Astrocyte (in vitro differentiated cells and primary cell): ENCODE data around the gene FASTKD1. TPM values are rescaled to one million over a fixed set of nuclear protein-coding genes. Genes with fewer than 3 reads are reported as not detected.
"Not testable (repeated sequence)": the region's sequence is repeated elsewhere in the genome, so short reads cannot be mapped to it uniquely, and the experiment has no call there.

Experiments
- DNase-seq: peaks from one replicate; pipeline ENCODE4 v3.0.0-alpha.2; 2010; ENCODE audit warnings: low read depth
- FAIRE-seq: peaks from 2 replicates; lab custom pipeline; 2011; peaks lifted over from hg19 to GRCh38; lab: Jason Lieb, UNC
- H2AFZ ChIP-seq: 2 replicates; pipeline ENCODE4 v1.6.0; 2012; ENCODE audit warnings: low read depth, low read length, inconsistent platforms
- H3K27ac ChIP-seq: 2 replicates; pipeline ENCODE4 v1.5.1; 2011; ENCODE audit warnings: low read depth, low read length, inconsistent platforms
- H3K27me3 ChIP-seq: 2 replicates; pipeline ENCODE4 v1.6.0; 2011; ENCODE audit warnings: low read length, inconsistent platforms; ENCODE audit not compliant: insufficient read depth
- H3K36me3 ChIP-seq: 2 replicates; pipeline ENCODE4 v1.5.1; 2011; ENCODE audit warnings: low read length, inconsistent platforms; ENCODE audit not compliant: insufficient read depth
- H3K4me1 ChIP-seq: 2 replicates; pipeline ENCODE4 v1.5.1; 2011; ENCODE audit warnings: low read length, inconsistent platforms; ENCODE audit not compliant: insufficient read depth
- H3K4me2 ChIP-seq: 2 replicates; pipeline ENCODE4 v1.6.0; 2012; ENCODE audit warnings: low read length, inconsistent platforms
- H3K4me3 ChIP-seq: 2 replicates; pipeline ENCODE4 v1.5.1; 2011; ENCODE audit warnings: low read depth, mild to moderate bottlenecking, low read length, inconsistent platforms; ENCODE audit not compliant: insufficient read depth
- H3K79me2 ChIP-seq: 2 replicates; pipeline ENCODE4 v1.6.0; 2012; ENCODE audit warnings: mild to moderate bottlenecking, low read length, inconsistent platforms; ENCODE audit not compliant: insufficient read depth
- H3K9ac ChIP-seq: 2 replicates; pipeline ENCODE4 v1.6.0; 2012; ENCODE audit warnings: mild to moderate bottlenecking, low read length, inconsistent platforms
- H3K9me3 ChIP-seq: 2 replicates; pipeline ENCODE4 v1.5.1; 2012; ENCODE audit warnings: low read depth, mild to moderate bottlenecking, low read length, inconsistent platforms; ENCODE audit not compliant: insufficient read depth
- H4K20me1 ChIP-seq: 2 replicates; pipeline ENCODE4 v1.6.0; 2012; ENCODE audit warnings: low read length, inconsistent platforms; ENCODE audit not compliant: insufficient read depth
- H3K27ac Mint-ChIP-seq: one replicate; pipeline ENCODE4 v1.8.0; 2021; ENCODE audit warnings: mild to moderate bottlenecking, mixed read lengths; ENCODE audit not compliant: unreplicated experiment
- H3K27me3 Mint-ChIP-seq: one replicate; pipeline ENCODE4 v1.8.0; 2021; ENCODE audit warnings: low read depth, mixed read lengths; ENCODE audit not compliant: unreplicated experiment
- H3K36me3 Mint-ChIP-seq: one replicate; pipeline ENCODE4 v1.8.0; 2021; ENCODE audit warnings: low read depth, mixed read lengths; ENCODE audit not compliant: unreplicated experiment
- H3K4me1 Mint-ChIP-seq: one replicate; pipeline ENCODE4 v1.8.0; 2021; ENCODE audit warnings: low read depth, mixed read lengths; ENCODE audit not compliant: unreplicated experiment
- H3K4me3 Mint-ChIP-seq: one replicate; pipeline ENCODE4 v1.8.0; 2021; ENCODE audit warnings: mild to moderate bottlenecking, moderate library complexity, mixed read lengths; ENCODE audit not compliant: unreplicated experiment
- H3K9me3 Mint-ChIP-seq: one replicate; pipeline ENCODE4 v1.8.0; 2021; ENCODE audit warnings: mild to moderate bottlenecking, mixed read lengths; ENCODE audit not compliant: unreplicated experiment
- EZH2 ChIP-seq: IDR thresholded peaks from 2 replicates; pipeline ENCODE4 v1.6.1; 2012; ENCODE audit warnings: mild to moderate bottlenecking, low read length, inconsistent platforms; ENCODE audit not compliant: insufficient read depth
- total RNA-seq: library from RNA; stranded (reverse); gene quantifications from 2 replicates; pipeline ENCODE4 v1.2.1, GENCODE V29; 2021
- TF ChIP-seq, protein P1 (sequence below): IDR thresholded peaks from 2 replicates; pipeline ENCODE4 v1.5.1; 2011; ENCODE audit warnings: low read depth, mild to moderate bottlenecking, inconsistent platforms, low read length, moderate library complexity; ENCODE audit not compliant: insufficient read depth

The FASTKD1 gene
- total RNA-seq, 1 donor from 2014 or later: 37.3 TPM

DNA sequence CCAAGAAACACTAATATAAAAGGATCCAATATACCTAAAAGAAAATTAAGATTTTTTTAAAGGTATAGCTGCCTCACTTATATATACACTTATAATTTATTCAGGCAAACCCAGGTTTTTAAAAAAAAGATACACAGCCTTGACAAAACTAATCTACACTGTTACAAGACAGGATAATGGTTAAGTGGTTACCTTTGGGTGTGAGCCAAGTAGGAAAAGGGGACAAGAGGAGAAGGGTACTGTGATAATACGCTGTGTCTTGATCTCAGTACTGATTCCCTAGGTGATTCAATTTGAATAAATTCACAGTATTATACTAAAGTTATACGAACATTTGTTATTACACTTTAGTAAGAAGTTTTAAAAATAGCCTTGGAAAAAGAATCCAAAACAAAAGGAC lies 33.5 kb downstream of the FASTKD1 start:
- Mint-ChIP-seq H3K36me3 (peaks cover 7% of the 10 kb centered on the region), H3K27ac (no peak overlapping the region), H3K4me1 (no peaks in the 10 kb centered on the region), H3K27me3 (no peaks in the 10 kb centered on the region), H3K4me3 (no peak overlapping the region), H3K9me3 (no peaks in the 10 kb centered on the region)
- Histone ChIP-seq H4K20me1 (no peaks in the 10 kb centered on the region), H3K36me3 (peaks cover 3% of the 10 kb centered on the region), H3K4me1 (no peaks in the 10 kb centered on the region), H3K4me2 (no peak overlapping the region), H3K4me3 (no peak overlapping the region), H3K79me2 (no peaks in the 10 kb centered on the region), H2AFZ (no peak overlapping the region), H3K27ac (no peak overlapping the region), H3K9ac (no peak overlapping the region), H3K9me3 (no peaks in the 10 kb centered on the region), H3K27me3 (no peaks in the 10 kb centered on the region)
- DNase-seq (no peak), FAIRE-seq (no peak)
- TF ChIP-seq EZH2: no peak

DNA sequence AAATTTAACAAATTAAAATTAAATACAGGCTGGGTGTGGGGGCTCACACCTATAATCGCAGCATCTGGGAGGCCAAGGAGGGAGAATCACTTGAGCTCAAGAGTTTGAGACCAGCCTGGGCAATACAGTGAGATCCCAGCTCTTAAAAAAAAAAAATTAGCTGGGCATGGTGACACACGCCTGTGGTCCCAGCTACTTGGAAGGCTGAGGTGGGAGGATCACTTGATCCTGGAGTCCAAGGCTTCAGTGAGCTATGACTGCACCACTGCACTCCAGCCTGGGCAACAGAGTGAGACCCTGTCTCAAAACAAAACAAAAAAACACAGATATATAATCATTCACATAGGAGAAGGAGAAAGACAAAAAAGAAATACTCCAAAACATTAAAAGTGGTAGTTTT lies 34.2 kb downstream of the FASTKD1 start:
- H3K9me3 ChIP-seq, H3K9ac ChIP-seq, H3K27me3 ChIP-seq, H3K27ac ChIP-seq, H3K4me2 ChIP-seq, DNase-seq, H2AFZ ChIP-seq, H3K27me3 Mint-ChIP-seq, H3K79me2 ChIP-seq, H3K36me3 Mint-ChIP-seq, H3K4me1 ChIP-seq, H4K20me1 ChIP-seq, H3K4me1 Mint-ChIP-seq, H3K4me3 Mint-ChIP-seq, H3K9me3 Mint-ChIP-seq, H3K4me3 ChIP-seq, H3K27ac Mint-ChIP-seq, FAIRE-seq, H3K36me3 ChIP-seq: not testable (repeated sequence)

DNA sequence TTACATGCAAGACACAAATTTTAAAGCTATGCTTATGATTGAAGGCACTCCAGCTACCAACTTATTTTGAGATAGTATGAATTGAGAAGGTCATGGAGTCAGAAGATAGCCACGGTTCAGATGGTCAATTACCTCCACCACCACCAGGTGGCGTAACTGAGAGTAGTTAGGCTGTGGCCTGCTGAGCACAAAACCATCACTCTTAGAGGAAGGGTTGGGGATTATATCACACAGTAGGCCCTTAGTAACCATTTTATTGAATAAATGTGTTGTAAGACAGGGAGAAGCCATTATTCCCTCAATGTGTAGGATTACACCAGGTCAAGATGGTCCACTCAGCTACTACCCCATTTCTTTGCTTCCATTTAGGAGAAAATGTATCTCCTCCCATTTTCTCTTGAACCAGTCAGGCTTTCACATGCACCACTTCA lies 45.4 kb downstream of the FASTKD1 start:
- no peaks in the 10 kb centered on the region for H3K9me3 ChIP-seq
- H3K4me1 ChIP-seq: no peaks in the 10 kb centered on the region
- no peaks in the 10 kb centered on the region for H3K9me3 Mint-ChIP-seq
- no peaks in the 10 kb centered on the region for H3K36me3 Mint-ChIP-seq
- no peaks in the 10 kb centered on the region for H3K4me1 Mint-ChIP-seq
- no peak overlapping the region for H3K4me2 ChIP-seq
- no peak overlapping the region for H3K4me3 Mint-ChIP-seq
- no peaks in the 10 kb centered on the region for H4K20me1 ChIP-seq
- H3K27me3 ChIP-seq: no peaks in the 10 kb centered on the region
- peak; percentile 13 for FAIRE-seq
- H3K79me2 ChIP-seq: no peaks in the 10 kb centered on the region
- TF ChIP-seq, protein P1, sequence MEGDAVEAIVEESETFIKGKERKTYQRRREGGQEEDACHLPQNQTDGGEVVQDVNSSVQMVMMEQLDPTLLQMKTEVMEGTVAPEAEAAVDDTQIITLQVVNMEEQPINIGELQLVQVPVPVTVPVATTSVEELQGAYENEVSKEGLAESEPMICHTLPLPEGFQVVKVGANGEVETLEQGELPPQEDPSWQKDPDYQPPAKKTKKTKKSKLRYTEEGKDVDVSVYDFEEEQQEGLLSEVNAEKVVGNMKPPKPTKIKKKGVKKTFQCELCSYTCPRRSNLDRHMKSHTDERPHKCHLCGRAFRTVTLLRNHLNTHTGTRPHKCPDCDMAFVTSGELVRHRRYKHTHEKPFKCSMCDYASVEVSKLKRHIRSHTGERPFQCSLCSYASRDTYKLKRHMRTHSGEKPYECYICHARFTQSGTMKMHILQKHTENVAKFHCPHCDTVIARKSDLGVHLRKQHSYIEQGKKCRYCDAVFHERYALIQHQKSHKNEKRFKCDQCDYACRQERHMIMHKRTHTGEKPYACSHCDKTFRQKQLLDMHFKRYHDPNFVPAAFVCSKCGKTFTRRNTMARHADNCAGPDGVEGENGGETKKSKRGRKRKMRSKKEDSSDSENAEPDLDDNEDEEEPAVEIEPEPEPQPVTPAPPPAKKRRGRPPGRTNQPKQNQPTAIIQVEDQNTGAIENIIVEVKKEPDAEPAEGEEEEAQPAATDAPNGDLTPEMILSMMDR: peak; percentile 91
- TF ChIP-seq EZH2: no peak
- peak; percentile 13 for DNase-seq
- H3K9ac ChIP-seq: no peak overlapping the region
- no peak overlapping the region for H3K27ac ChIP-seq
- no peaks in the 10 kb centered on the region for H3K27me3 Mint-ChIP-seq
- H3K27ac Mint-ChIP-seq: no peak overlapping the region
- no peak overlapping the region for H3K4me3 ChIP-seq
- no peak overlapping the region for H2AFZ ChIP-seq
- H3K36me3 ChIP-seq: no peaks in the 10 kb centered on the region

DNA sequence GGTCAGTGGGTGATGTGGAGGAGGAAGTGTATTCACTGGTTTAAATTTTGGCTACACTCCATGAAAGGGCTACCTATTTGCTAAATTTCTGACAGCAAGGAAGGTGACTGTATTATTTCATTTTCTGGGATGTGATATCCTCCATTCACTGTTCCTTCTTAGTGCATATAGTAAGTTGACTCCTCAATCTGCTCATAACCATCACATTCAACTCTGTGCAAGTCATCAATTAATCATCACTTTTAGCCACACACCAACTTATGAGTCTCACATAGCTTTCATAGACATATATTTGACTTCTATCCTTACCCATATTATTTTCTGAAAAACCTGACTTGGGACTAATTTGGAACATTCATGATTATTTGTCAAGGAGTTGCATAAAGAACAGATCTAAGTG lies 47.2 kb downstream of the FASTKD1 start:
- no peaks in the 10 kb centered on the region for H3K4me1 Mint-ChIP-seq
- no peaks in the 10 kb centered on the region for H3K79me2 ChIP-seq
- H4K20me1 ChIP-seq: no peaks in the 10 kb centered on the region
- no peak overlapping the region for H2AFZ ChIP-seq
- no peaks in the 10 kb centered on the region for H3K27me3 Mint-ChIP-seq
- TF ChIP-seq, protein P1: no peak
- TF ChIP-seq EZH2: no peak
- no peak overlapping the region for H3K9ac ChIP-seq
- H3K27me3 ChIP-seq: no peaks in the 10 kb centered on the region
- no peak overlapping the region for H3K27ac Mint-ChIP-seq
- no peak overlapping the region for H3K4me3 Mint-ChIP-seq
- H3K9me3 Mint-ChIP-seq: no peaks in the 10 kb centered on the region
- no peak overlapping the region for H3K27ac ChIP-seq
- no peak overlapping the region for H3K4me2 ChIP-seq
- no peaks in the 10 kb centered on the region for H3K36me3 ChIP-seq
- FAIRE-seq: no peak
- no peaks in the 10 kb centered on the region for H3K9me3 ChIP-seq
- DNase-seq: peak; percentile 12
- no peaks in the 10 kb centered on the region for H3K4me1 ChIP-seq
- H3K36me3 Mint-ChIP-seq: no peaks in the 10 kb centered on the region
- no peak overlapping the region for H3K4me3 ChIP-seq
